Fibroblast of lung (primary cell): ENCODE data around the gene DGKE. TPM values are rescaled to one million over a fixed set of nuclear protein-coding genes. Genes with fewer than 3 reads are reported as not detected.

ENCODE experiments used
- DNase-seq, 2 donors: peaks; one replicate each; pipeline versions ENCODE4 v3.0.0 to v3.0.0-alpha.2; 2010; ENCODE audit warnings: low read depth in 2 of 2
- H2AFZ ChIP-seq: 2 replicates; pipeline ENCODE4 v1.5.1; 2012; ENCODE audit warnings: low read length, control low read depth, inconsistent platforms
- H3K27ac ChIP-seq: 2 replicates; pipeline ENCODE4 v1.5.1; 2011; ENCODE audit warnings: low read length, control low read depth; ENCODE audit not compliant: insufficient read depth
- H3K27me3 ChIP-seq: 2 replicates; pipeline ENCODE4 v1.5.1; 2011; ENCODE audit warnings: mild to moderate bottlenecking, low read length; ENCODE audit not compliant: control insufficient read depth, insufficient read depth
- H3K36me3 ChIP-seq: 2 replicates; pipeline ENCODE4 v1.5.1; 2011; ENCODE audit warnings: low read length; ENCODE audit not compliant: control insufficient read depth, insufficient read depth
- H3K4me1 ChIP-seq: 2 replicates; pipeline ENCODE4 v1.5.1; 2011; ENCODE audit warnings: low read length; ENCODE audit not compliant: control insufficient read depth, insufficient read depth; ENCODE audit errors: extremely low read depth
- H3K4me2 ChIP-seq: 2 replicates; pipeline ENCODE4 v1.5.1; 2011; ENCODE audit warnings: low read length, control low read depth; ENCODE audit not compliant: insufficient read depth; ENCODE audit errors: extremely low read depth
- H3K4me3 ChIP-seq, 4 experiments: fragments of 200-600 bp in 1 of 4; sonication (generic) in 1 of 4; replicated peaks in 1 of 4; 2 replicates each; pipeline ENCODE4 v1.5.1; 2011 to 2016; ENCODE audit warnings: low read length in 4 of 4, low read depth in 3 of 4, mild to moderate bottlenecking in 3 of 4, control low read depth in 2 of 4, inconsistent platforms in 1 of 4, mixed read lengths in 1 of 4; ENCODE audit not compliant: insufficient read depth in 1 of 4; ENCODE audit errors: control extremely low read depth in 1 of 4
- H3K79me2 ChIP-seq: 2 replicates; pipeline ENCODE4 v1.5.1; 2012; ENCODE audit warnings: mild to moderate bottlenecking, low read length, inconsistent platforms; ENCODE audit not compliant: control insufficient read depth, insufficient read depth
- H3K9ac ChIP-seq: 2 replicates; pipeline ENCODE4 v1.5.1; 2011; ENCODE audit warnings: mild to moderate bottlenecking, low read length, control low read depth; ENCODE audit not compliant: insufficient read depth
- H3K9me3 ChIP-seq: 2 replicates; pipeline ENCODE4 v1.5.1; 2012; ENCODE audit warnings: low read depth, low read length; ENCODE audit not compliant: control insufficient read depth, insufficient read depth
- H4K20me1 ChIP-seq: 2 replicates; pipeline ENCODE4 v1.5.1; 2011; ENCODE audit warnings: low read length; ENCODE audit not compliant: control insufficient read depth, insufficient read depth; ENCODE audit errors: extremely low read depth
- CTCF ChIP-seq, 2 donors: IDR thresholded peaks in 1 of 2; conservative IDR thresholded peaks in 1 of 2; 1 replicate in 1 of 2; 2 replicates in 1 of 2; pipeline ENCODE4 v1.5.1; 2011 to 2012; ENCODE audit warnings: low read length in 2 of 2, control low read depth in 1 of 2, inconsistent platforms in 1 of 2, low read depth in 1 of 2, mild to moderate bottlenecking in 1 of 2
- EZH2 ChIP-seq: IDR thresholded peaks from 2 replicates; pipeline ENCODE4 v1.5.1; 2012; ENCODE audit warnings: low read length, control low read depth, mild to moderate bottlenecking; ENCODE audit errors: missing control alignments
- polyA plus RNA-seq, 2 donors: library from polyadenylated mRNA; depleted of rRNA in 1 of 2; stranded (reverse) in 1 of 2; unstranded in 1 of 2; fragments of >200 nt; gene quantifications; 2 replicates each; pipeline ENCODE4 v1.2.1, GENCODE V29; 2011 to 2012; ENCODE audit warnings: missing spikeins in 1 of 2
- total RNA-seq: library from RNA; depleted of rRNA; stranded (reverse); fragments of >200 nt; gene quantifications from 2 replicates; pipeline ENCODE4 v1.2.1, GENCODE V29; 2014

The DGKE gene
- total and polyA plus RNA-seq, 2 donors (not counting 1 experiment from before 2014, with no cell fraction given): 2.5 to 6.4 TPM

GRCh38 chr17:56884483-56885311 is 50.7 kb downstream of the DGKE start:
- no peak overlapping the region for H2AFZ ChIP-seq
- no peak overlapping the region for H3K9ac ChIP-seq
- no peaks in the 10 kb centered on the region for H3K79me2 ChIP-seq
- no peak overlapping the region for H3K4me3 ChIP-seq
- TF ChIP-seq EZH2 (no peak), CTCF (conservative IDR thresholded peaks at IDR 0.05 in 1 of 2, IDR thresholded peaks at IDR 0.05 in 1 of 2; ENCODE audit: low read depth in 1 of 2, low read length in 2 of 2) (no peak)
- no peak for DNase-seq
- no peak overlapping the region for H3K4me2 ChIP-seq
- H3K27me3 ChIP-seq: no peaks in the 10 kb centered on the region
- H3K4me1 ChIP-seq: no peaks in the 10 kb centered on the region
- no peak overlapping the region for H3K27ac ChIP-seq
- peaks cover 2% of the 10 kb centered on the region for H3K36me3 ChIP-seq
- no peaks in the 10 kb centered on the region for H4K20me1 ChIP-seq
- peaks cover 2% of the 10 kb centered on the region for H3K9me3 ChIP-seq

GRCh38 chr17:56885312-56885657 is 51.3 kb downstream of the DGKE start:
- no peak overlapping the region for H2AFZ ChIP-seq
- H3K4me1 ChIP-seq: no peaks in the 10 kb centered on the region
- H3K27ac ChIP-seq: no peak overlapping the region
- TF ChIP-seq EZH2: no peak
- TF ChIP-seq CTCF (conservative IDR thresholded peaks at IDR 0.05 in 1 of 2, IDR thresholded peaks at IDR 0.05 in 1 of 2; ENCODE audit: low read depth in 1 of 2, low read length in 2 of 2): no peak
- H3K36me3 ChIP-seq: peaks cover 4% of the 10 kb centered on the region
- H4K20me1 ChIP-seq: no peaks in the 10 kb centered on the region
- no peaks in the 10 kb centered on the region for H3K27me3 ChIP-seq
- H3K79me2 ChIP-seq: no peaks in the 10 kb centered on the region
- no peak overlapping the region for H3K4me3 ChIP-seq
- H3K4me2 ChIP-seq: no peak overlapping the region
- H3K9me3 ChIP-seq: peaks cover 2% of the 10 kb centered on the region
- DNase-seq: no peak
- no peak overlapping the region for H3K9ac ChIP-seq

DNA sequence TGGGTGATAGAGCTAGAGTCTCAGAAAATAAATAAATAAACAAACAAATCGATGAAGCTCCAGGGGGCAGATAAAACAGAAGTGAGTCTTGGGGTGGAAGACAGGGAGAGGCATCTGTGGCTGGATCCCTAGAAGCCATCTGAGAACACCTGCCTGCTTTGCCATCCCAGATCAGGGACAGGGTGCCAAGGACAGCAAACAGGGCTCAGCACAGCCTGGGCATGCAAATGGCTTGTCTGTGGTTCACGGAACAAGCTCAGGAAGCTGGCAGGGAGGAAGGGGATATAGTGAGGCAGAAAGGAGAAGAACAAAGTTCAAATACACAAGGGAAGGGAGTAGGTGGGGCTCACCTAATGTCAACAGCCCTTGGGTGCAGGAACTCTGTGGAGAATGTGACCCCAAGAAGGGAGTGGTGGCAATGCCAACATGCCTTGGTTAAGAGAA is 52.4 kb downstream of the DGKE start:
- H3K9me3 ChIP-seq: peaks cover 2% of the 10 kb centered on the region
- peaks cover 10% of the 10 kb centered on the region for H3K36me3 ChIP-seq
- no peaks in the 10 kb centered on the region for H3K27me3 ChIP-seq
- no peaks in the 10 kb centered on the region for H3K79me2 ChIP-seq
- H2AFZ ChIP-seq: no peak overlapping the region
- no peak overlapping the region for H3K4me3 ChIP-seq
- no peak overlapping the region for H3K9ac ChIP-seq
- no peak for TF ChIP-seq CTCF (conservative IDR thresholded peaks at IDR 0.05 in 1 of 2, IDR thresholded peaks at IDR 0.05 in 1 of 2; ENCODE audit: low read depth in 1 of 2, low read length in 2 of 2)
- TF ChIP-seq EZH2: no peak
- no peak overlapping the region for H3K4me2 ChIP-seq
- H3K27ac ChIP-seq: no peak overlapping the region
- no peaks in the 10 kb centered on the region for H4K20me1 ChIP-seq
- DNase-seq: no peak
- no peaks in the 10 kb centered on the region for H3K4me1 ChIP-seq
